GM10248 (cell line): ENCODE measurements around the gene KHDC4.

Experiments used
- CTCF ChIA-PET: fragments of 300-600 bp; sonication (Branson Sonifier 250); formaldehyde crosslinking; extraction: SDS; loops from one replicate; lab custom pipeline; 2021; ENCODE audit warnings: antibody characterized with exemption; lab: Yijun Ruan, JAX
- POLR2A ChIA-PET: fragments of 350-650 bp; sonication (Branson Sonifier 250); formaldehyde crosslinking; extraction: SDS; loops from one replicate; lab custom pipeline; 2020; ENCODE audit warnings: antibody characterized with exemption; lab: Yijun Ruan, JAX
- DNase-seq: peaks from one replicate; pipeline ENCODE4 v3.0.0; 2012; ENCODE audit errors: extremely low spot score
- TF ChIP-seq, protein P1 (sequence below): IDR thresholded peaks from 2 replicates; pipeline ENCODE4 v1.5.1; 2012; ENCODE audit warnings: mild to moderate bottlenecking, low read depth; ENCODE audit errors: extremely low read depth, missing control alignments, control extremely low read depth

The KHDC4 gene

DNA sequence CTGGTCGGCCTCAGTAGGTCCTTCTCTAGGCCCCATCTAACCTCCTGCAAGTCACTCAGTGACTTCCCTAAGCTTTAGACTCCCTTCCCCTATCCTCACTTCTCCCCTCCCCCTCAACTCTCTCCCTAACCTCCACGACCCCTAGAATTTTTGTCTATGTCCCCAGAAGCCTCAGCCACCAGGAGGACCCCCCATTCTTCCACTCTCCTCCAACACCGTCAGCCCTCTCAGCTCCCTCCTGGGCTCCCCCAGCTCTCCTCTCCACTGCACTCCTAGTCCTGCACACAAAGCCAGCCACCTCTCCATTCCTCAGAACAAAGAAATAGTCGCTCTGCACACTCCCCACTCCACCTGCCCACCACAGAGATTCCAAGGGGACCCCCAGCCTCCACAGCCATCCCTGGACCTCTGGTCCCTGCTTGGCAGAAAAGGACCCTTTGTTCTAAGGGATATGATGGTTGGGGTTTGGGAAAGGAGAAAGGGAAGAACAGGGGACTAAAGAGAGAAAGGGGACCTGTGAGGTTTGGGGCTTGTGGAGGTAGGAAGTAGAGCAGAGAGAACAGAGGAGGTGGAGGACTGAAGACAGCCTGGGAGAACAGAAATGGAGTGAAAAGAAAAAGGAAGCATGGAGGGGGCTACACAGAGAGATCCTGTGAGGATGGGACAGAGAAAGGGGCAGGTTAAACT lies 41.3 kb upstream of the KHDC4 start:
- CTCF ChIA-PET, result interaction anchor here (1.0 to 19.5 kb wide), 7 partner anchors 8 to 91 kb away, joined by 3 to 215 read pairs (median 24); no protein-coding TSS in a partner anchor
- no peak for DNase-seq
- TF ChIP-seq, protein P1, sequence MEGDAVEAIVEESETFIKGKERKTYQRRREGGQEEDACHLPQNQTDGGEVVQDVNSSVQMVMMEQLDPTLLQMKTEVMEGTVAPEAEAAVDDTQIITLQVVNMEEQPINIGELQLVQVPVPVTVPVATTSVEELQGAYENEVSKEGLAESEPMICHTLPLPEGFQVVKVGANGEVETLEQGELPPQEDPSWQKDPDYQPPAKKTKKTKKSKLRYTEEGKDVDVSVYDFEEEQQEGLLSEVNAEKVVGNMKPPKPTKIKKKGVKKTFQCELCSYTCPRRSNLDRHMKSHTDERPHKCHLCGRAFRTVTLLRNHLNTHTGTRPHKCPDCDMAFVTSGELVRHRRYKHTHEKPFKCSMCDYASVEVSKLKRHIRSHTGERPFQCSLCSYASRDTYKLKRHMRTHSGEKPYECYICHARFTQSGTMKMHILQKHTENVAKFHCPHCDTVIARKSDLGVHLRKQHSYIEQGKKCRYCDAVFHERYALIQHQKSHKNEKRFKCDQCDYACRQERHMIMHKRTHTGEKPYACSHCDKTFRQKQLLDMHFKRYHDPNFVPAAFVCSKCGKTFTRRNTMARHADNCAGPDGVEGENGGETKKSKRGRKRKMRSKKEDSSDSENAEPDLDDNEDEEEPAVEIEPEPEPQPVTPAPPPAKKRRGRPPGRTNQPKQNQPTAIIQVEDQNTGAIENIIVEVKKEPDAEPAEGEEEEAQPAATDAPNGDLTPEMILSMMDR, result no peak
- POLR2A ChIA-PET, result no interaction called here

DNA sequence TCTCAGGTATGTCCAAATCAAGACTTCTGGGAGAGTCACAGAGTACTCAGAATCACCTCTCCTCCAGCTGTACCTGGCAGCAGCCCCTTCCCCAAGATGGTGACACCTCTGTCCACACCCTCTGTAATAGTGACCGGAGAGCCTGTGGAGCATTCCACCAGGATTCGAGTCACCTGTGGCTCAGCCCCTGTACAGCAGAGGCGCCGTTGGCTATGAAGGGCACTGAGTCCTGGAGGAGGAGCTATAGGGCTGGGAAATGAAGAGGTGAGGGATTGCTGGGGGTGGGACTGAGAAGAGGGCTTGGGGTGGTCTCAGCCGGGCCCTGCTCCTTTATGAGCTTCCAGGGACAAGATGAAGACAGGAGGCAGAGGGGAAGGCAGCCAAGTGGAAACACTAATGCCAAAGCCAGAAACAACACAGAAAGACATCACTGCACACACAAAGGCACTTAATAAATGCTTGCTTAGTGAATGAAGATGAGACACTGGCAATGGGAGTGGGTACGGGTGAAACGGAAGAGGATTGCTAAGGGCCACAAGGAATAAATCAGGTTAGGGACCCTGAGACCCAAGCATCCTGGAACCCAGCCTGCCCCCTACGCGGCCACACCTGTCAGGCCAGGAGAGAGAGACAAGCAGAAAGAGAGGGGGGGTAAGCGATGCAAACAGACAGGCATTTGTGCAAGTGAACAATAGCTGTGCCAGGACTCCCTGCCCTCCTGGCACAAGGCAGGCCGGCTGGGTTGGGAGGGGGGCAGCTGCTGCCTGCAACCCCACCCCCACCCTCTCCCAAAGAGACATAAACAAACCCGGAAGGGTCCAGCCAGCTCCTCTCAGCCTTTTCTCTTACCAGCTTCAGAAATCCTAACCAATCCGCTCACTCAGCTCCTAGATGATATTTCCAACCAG lies 40.2 kb upstream of the KHDC4 start:
- ChIA-PET POLR2A (interaction anchor here (0.6 kb wide), 1 partner anchor 48 kb away, joined by 8 read pairs; no protein-coding TSS in a partner anchor), CTCF (interaction anchor here (1.0 to 19.5 kb wide), 6 partner anchors 9 to 79 kb away, joined by 3 to 215 read pairs (median 26); partner anchors contain the start of gene UBQLN4)
- TF ChIP-seq, protein P1, result no peak
- no peak for DNase-seq

DNA sequence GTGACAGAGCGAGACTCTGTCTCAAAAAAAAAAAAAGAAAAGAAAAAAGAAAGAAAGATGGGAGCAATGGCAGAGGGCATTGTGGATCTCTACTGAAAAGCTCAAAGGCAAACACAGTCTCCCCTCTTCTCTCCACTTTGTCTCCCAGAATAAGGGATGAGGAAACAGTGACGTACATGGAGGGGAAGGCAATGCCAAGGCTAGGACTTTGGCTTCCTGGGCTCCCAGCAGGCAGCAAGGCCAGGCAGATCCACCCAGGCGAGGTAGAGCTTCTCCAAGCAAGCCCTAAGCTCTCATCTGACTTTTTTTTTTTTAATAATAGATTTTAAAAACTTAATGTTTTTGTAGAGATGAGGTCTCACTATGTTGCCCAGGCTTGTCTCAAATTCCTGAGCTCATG lies 39.5 kb upstream of the KHDC4 start:
- no peak for DNase-seq
- POLR2A ChIA-PET, result no interaction called here
- TF ChIP-seq, protein P1, result no peak
- CTCF ChIA-PET, result interaction anchor here (1.2 to 19.5 kb wide), 5 partner anchors 10 to 79 kb away, joined by 4 to 215 read pairs (median 36); partner anchors contain the start of gene UBQLN4

DNA sequence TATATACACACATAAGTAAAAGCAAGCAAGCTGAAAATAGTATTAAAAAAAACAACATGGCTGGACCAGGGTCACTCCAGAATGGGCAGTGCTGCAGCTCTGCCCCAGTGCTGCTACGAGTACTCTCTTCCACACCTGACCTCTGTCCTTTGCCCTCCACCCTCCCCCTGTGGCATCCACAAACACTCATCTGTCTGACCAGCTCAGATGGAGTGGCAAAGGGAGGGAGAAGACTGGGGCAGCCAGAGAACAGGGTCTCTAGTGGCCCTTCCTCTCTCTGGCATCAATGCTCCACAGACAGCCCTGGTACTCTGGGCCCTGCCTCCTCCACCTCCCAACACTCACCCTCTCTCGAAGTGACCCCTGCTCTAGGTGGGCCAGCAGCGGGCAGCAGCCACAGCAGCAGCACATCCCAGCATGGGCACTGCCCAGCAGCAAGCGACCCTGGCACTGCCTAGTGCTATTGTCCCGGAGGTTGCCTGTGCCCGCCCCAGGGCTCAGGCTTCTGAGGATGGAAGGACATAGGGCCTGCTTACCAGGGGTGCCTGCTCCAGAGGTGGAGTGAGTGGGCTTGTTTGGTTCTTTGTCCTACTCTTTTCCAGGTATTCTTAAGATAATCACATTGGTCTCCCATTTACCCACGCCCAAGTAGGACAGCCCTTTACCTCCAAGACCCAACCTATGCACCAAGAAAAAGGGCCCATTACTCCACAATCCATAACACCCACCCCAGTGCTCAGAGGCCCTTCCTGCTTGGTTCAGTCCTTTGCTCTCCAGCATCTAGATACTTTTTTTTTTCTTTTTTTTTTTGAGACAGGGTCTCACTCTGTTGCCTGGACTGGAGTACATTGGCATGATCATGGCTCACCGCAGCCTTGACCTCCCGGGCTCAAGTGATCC lies 37.9 kb upstream of the KHDC4 start:
- ChIA-PET CTCF (interaction anchor here (4.5 to 19.5 kb wide), 3 partner anchors 11 to 21 kb away, joined by 15 to 215 read pairs (median 41); no protein-coding TSS in a partner anchor), POLR2A (no interaction called here)
- no peak for DNase-seq
- TF ChIP-seq, protein P1, result no peak

DNA sequence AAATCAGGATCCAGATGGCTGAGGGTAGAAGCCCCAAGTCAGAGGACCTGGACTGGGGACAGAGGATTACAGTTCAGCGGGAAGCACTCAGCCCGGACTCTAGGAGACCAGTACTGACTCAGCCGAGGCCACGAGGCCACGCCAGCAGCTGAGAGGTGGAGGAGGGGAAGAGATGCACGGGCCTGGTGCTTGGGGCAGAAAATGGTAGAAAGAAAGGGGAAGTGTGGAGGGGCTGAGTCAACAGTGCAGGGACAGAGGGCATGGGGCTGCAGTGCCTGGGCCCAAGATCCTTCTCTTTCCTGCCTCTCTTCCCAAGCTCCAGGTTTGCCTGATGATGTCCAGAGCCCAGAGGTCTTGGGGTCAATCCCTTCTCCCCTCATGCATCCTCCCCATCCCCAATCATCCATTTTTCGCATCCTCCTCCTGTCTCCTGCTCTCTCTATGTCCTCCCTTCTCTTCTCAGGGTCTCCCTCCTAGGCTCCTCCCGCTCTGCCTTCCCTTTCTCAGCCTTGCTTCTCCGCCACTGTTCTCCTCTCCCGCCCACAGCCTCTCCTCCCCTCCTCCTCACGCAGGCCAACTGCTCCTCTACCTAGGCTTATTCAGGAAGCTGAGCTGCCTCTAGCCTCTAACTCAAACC lies 36.4 kb upstream of the KHDC4 start:
- ChIA-PET CTCF (interaction anchor here (0.9 to 19.5 kb wide), 6 partner anchors 8 to 32 kb away, joined by 3 to 215 read pairs (median 3); no protein-coding TSS in a partner anchor), POLR2A (interaction anchor here (0.7 to 1.3 kb wide), 4 partner anchors 8 to 57 kb away, joined by 3 to 5 read pairs (median 4); no protein-coding TSS in a partner anchor)
- peak; percentile 85 for DNase-seq
- TF ChIP-seq, protein P1, result no peak
